ENCODE measurements around the gene LENEP. TPM values are rescaled to one million over a fixed set of nuclear protein-coding genes. Genes with fewer than 3 reads are reported as not detected.

Gene LENEP
- total RNA-seq, 1 donor from 2014 or later = not detected

DNA sequence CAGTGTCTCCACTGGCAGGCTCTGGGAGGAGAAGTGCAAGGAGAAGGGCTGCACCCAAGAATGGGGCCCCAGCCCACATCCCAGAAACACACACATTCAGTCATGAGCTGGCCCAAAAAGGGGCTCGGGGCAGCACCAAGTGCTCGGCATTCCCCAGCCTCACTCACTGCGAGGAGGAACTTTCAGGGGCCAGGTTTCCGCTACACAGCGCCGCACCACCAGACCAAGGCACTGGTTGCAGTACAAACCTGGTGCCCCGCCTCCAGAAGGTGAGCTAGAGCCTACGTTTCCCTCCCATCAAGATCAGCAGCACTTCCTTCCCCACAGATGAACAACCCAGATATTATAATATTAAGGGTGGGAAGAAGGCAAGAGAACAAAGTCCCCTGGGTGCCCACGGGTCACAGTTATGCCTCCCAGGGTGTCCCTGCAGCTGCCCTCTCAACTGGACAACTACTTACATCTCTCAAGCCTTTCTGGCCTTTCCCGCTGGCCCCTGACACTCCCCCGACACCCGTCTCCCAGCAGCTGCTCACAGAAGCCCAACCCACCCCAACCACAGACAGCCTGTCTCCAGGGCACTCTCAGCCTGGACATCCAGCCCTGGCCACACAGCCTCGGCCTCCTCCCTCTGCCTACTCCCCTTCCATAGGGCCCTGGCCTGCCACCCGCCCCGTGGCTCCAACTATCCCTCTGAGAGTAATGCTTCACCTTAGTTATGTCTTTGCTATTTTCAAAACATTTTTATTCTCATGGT is 41.3 kb upstream of the LENEP start:
- H3K36me3 ChIP-seq = no peaks in the 10 kb centered on the region
- H3K9ac ChIP-seq = no peak overlapping the region
- H3K4me1 Mint-ChIP-seq = peaks cover 51% of the 10 kb centered on the region
- H4K20me1 ChIP-seq (ENCODE audit: low read depth) = peaks cover 59% of the 10 kb centered on the region
- peaks cover 12% of the 10 kb centered on the region for H3K36me3 Mint-ChIP-seq
- H2AFZ ChIP-seq (replicated peaks) = no peak overlapping the region
- no peaks in the 10 kb centered on the region for H3K27me3 ChIP-seq
- H3K27me3 Mint-ChIP-seq (ENCODE audit: insufficient read depth, low read depth) = peaks cover 5% of the 10 kb centered on the region
- H3K4me3 ChIP-seq = no peak overlapping the region
- peaks cover 31% of the 10 kb centered on the region for H3K79me2 ChIP-seq (ENCODE audit: low read depth)
- H3K4me3 Mint-ChIP-seq = peak overlapping the region; percentile 53
- H3F3A ChIP-seq (ENCODE audit: low read depth) = peaks cover 31% of the 10 kb centered on the region
- no peak for DNase-seq (ENCODE audit: low spot score)
- H3K4me2 ChIP-seq = no peak overlapping the region
- H3K4me1 ChIP-seq = peaks cover 30% of the 10 kb centered on the region
- TF ChIP-seq CTCF (IDR thresholded peaks at IDR 0.05) (no peak), EZH2 (IDR thresholded peaks at IDR 0.05) (no peak), EZH2phosphoT487 (IDR thresholded peaks at IDR 0.05) (no peak)
- H3K9me3 Mint-ChIP-seq = no peaks in the 10 kb centered on the region
- H3K9me3 ChIP-seq (ENCODE audit: low read depth) = no peaks in the 10 kb centered on the region
- H3K27ac ChIP-seq = no peak overlapping the region
- H3K27ac Mint-ChIP-seq = peak overlapping the region; percentile 57

DNA sequence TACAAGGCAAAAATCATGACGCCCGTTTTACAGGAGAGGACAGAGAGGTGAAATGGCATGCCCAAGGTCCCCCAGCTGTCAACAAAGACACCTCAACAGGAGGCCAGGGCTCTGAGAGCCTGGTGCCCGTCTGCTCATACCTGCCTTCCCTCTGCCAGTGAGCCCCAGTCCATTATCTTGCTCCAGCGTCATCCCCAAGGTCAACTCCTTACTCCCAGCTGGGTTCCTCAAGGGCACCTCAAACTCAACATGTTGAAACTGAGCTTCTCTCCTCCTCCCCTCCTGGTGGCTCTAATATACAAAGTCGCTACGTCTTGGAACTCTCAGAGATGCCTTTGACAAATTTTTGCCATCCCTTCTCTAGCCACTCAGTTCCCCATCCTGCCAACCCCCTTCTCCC is 40.7 kb upstream of the LENEP start:
- peaks cover 59% of the 10 kb centered on the region for H4K20me1 ChIP-seq (ENCODE audit: low read depth)
- H3K4me1 ChIP-seq = peaks cover 35% of the 10 kb centered on the region
- Mint-ChIP-seq H3K36me3 (peaks cover 11% of the 10 kb centered on the region), H3K9me3 (no peaks in the 10 kb centered on the region), H3K27ac (peak overlapping the region; percentile 57), H3K4me3 (peak overlapping the region; percentile 10), H3K4me1 (peaks cover 57% of the 10 kb centered on the region), H3K27me3 (ENCODE audit: insufficient read depth, low read depth) (peaks cover 6% of the 10 kb centered on the region)
- no peak for TF ChIP-seq EZH2phosphoT487 (IDR thresholded peaks at IDR 0.05)
- no peak for TF ChIP-seq CTCF (IDR thresholded peaks at IDR 0.05)
- TF ChIP-seq EZH2 (IDR thresholded peaks at IDR 0.05) = no peak
- H3K9ac ChIP-seq = no peak overlapping the region
- no peaks in the 10 kb centered on the region for H3K27me3 ChIP-seq
- H2AFZ ChIP-seq (replicated peaks) = no peak overlapping the region
- peaks cover 31% of the 10 kb centered on the region for H3K79me2 ChIP-seq (ENCODE audit: low read depth)
- no peaks in the 10 kb centered on the region for H3K9me3 ChIP-seq (ENCODE audit: low read depth)
- no peak overlapping the region for H3K4me3 ChIP-seq
- no peaks in the 10 kb centered on the region for H3K36me3 ChIP-seq
- no peak overlapping the region for H3K27ac ChIP-seq
- DNase-seq (ENCODE audit: low spot score) = no peak
- peaks cover 36% of the 10 kb centered on the region for H3F3A ChIP-seq (ENCODE audit: low read depth)
- peak overlapping the region; percentile 85 for H3K4me2 ChIP-seq

- peaks cover 64% of the 10 kb centered on the region for H3K4me1 Mint-ChIP-seq
- H3K36me3 ChIP-seq = no peaks in the 10 kb centered on the region
- no peaks in the 10 kb centered on the region for H3K9me3 Mint-ChIP-seq
- peak overlapping the region; percentile 94 for H3K4me3 Mint-ChIP-seq
- peaks cover 33% of the 10 kb centered on the region for H3K79me2 ChIP-seq (ENCODE audit: low read depth)
- H3K4me3 ChIP-seq = peak overlapping the region; percentile 66
- H3K9me3 ChIP-seq (ENCODE audit: low read depth) = no peaks in the 10 kb centered on the region
- H3K27ac ChIP-seq = no peak overlapping the region
- peaks cover 38% of the 10 kb centered on the region for H3K4me1 ChIP-seq
- H3K27me3 ChIP-seq = no peaks in the 10 kb centered on the region
- H3K36me3 Mint-ChIP-seq = peaks cover 13% of the 10 kb centered on the region
- DNase-seq (ENCODE audit: low spot score) = no peak
- TF ChIP-seq CTCF (IDR thresholded peaks at IDR 0.05) = no peak
- no peak for TF ChIP-seq EZH2phosphoT487 (IDR thresholded peaks at IDR 0.05)
- TF ChIP-seq EZH2 (IDR thresholded peaks at IDR 0.05) = no peak
- H3K4me2 ChIP-seq = peak overlapping the region; percentile 85
- no peak overlapping the region for H2AFZ ChIP-seq (replicated peaks)
- H3K9ac ChIP-seq = no peak overlapping the region
- H3K27me3 Mint-ChIP-seq (ENCODE audit: insufficient read depth, low read depth) = peaks cover 10% of the 10 kb centered on the region
- peaks cover 46% of the 10 kb centered on the region for H3F3A ChIP-seq (ENCODE audit: low read depth)
- H4K20me1 ChIP-seq (ENCODE audit: low read depth) = peaks cover 56% of the 10 kb centered on the region
- peak overlapping the region; percentile 100 for H3K27ac Mint-ChIP-seq
Observed at GRCh38 chr1:154953611-154954038, 39.8 kb upstream of the LENEP start.

All from neural progenitor cell (in vitro differentiated cells).